Calu3 (cell line): ENCODE measurements around the gene KCNJ3. TPM values are rescaled to one million over a fixed set of nuclear protein-coding genes. Genes with fewer than 3 reads are reported as not detected.

Source experiments
- Bru-seq: library from RNA; stranded (reverse); fragments of 400-500 nt; gene quantifications from one replicate; lab custom pipeline; 2021; lab: Mats Ljungman, UMichigan
- BruChase-seq, 2 experiments: library from RNA; stranded (reverse); fragments of 400-500 nt; gene quantifications; one replicate each; lab custom pipeline; 2021; lab: Mats Ljungman, UMichigan
- BruUV-seq: library from RNA; stranded (reverse); fragments of 400-500 nt; replicated peaks from 2 replicates; lab custom pipeline; 2021; lab: Mats Ljungman, UMichigan
- CTCF ChIA-PET: fragments of 300-600 bp; sonication (Branson Sonifier 250); formaldehyde crosslinking; loops from one replicate; lab custom pipeline; 2022; ENCODE audit warnings: antibody characterized with exemption; lab: Charles Lee
- DNase-seq: peaks from one replicate; pipeline ENCODE4 v3.0.0; 2022
- H3K27ac Mint-ChIP-seq: one replicate; pipeline ENCODE4 v1.8.0; 2022; ENCODE audit warnings: mixed read lengths; ENCODE audit not compliant: unreplicated experiment
- H3K27me3 Mint-ChIP-seq: one replicate; pipeline ENCODE4 v1.8.0; 2022; ENCODE audit warnings: mixed read lengths; ENCODE audit not compliant: unreplicated experiment
- H3K36me3 Mint-ChIP-seq: one replicate; pipeline ENCODE4 v1.8.0; 2022; ENCODE audit warnings: mild to moderate bottlenecking, moderate library complexity, mixed read lengths; ENCODE audit not compliant: insufficient read depth, unreplicated experiment
- H3K4me1 Mint-ChIP-seq: one replicate; pipeline ENCODE4 v1.8.0; 2022; ENCODE audit warnings: mild to moderate bottlenecking, low read depth, mixed read lengths; ENCODE audit not compliant: unreplicated experiment
- H3K4me3 Mint-ChIP-seq: one replicate; pipeline ENCODE4 v1.8.0; 2022; ENCODE audit warnings: mild to moderate bottlenecking, low read depth, moderate library complexity, mixed read lengths; ENCODE audit not compliant: unreplicated experiment
- H3K9me3 Mint-ChIP-seq: one replicate; pipeline ENCODE4 v1.8.0; 2022; ENCODE audit warnings: low read depth, mixed read lengths; ENCODE audit not compliant: unreplicated experiment
- CTCF ChIP-seq: fragments of 200-600 bp; IDR thresholded peaks from one replicate; pipeline ENCODE4 v1.8.0; 2022; ENCODE audit warnings: antibody characterized with exemption; ENCODE audit not compliant: unreplicated experiment
- intact Hi-C: fragments of 100-400 bp; cut with micrococcal nuclease; formaldehyde crosslinking; loops from one replicate; pipeline ENCODE4 v1.10.0; 2022; ENCODE audit not compliant: unreplicated experiment
- long read RNA-seq: library from polyadenylated mRNA; stranded (forward); transcript quantifications from one replicate; pipeline ENCODE4 v2.0.0, GENCODE V29; 2022
- total RNA-seq: library from RNA; stranded (reverse); gene quantifications from 2 replicates; pipeline ENCODE4 v1.2.3, GENCODE V29; 2022

Gene KCNJ3
- total RNA-seq, result 0.17 and 0.22 TPM in 2 replicates
- percentile 26 among the genes with signal in this experiment for Bru-seq, nascent RNA
- percentile 15 among the genes with signal in this experiment for BruChase-seq, experiment 1, labeled RNA remaining after a 6-hour chase
- percentile 14 among the genes with signal in this experiment for BruChase-seq, experiment 2, labeled RNA remaining after a 2-hour chase
- long read RNA-seq, result 0 reads

- H3K4me3 Mint-ChIP-seq, result peak within 1 kb of the TSS; percentile 89
- peaks cover 7% of the 10 kb centered on the region for H3K27me3 Mint-ChIP-seq
- CTCF ChIA-PET, result interaction anchor here (0.6 kb wide), 1 partner anchor 11 kb away, joined by 3 read pairs; no protein-coding TSS in a partner anchor
- intact Hi-C loops, result no loop called here
- H3K27ac Mint-ChIP-seq, result peak within 1 kb of the TSS; percentile 63
- peaks cover 11% of the 10 kb centered on the region for H3K36me3 Mint-ChIP-seq
- BruUV-seq, result no TSS peak
- H3K4me1 Mint-ChIP-seq, result peaks cover 8% of the 10 kb centered on the region
- H3K9me3 Mint-ChIP-seq, result peaks cover 3% of the 10 kb centered on the region
- TF ChIP-seq CTCF, result no peak
- peak; percentile 5 for DNase-seq
Measured at GRCh38 chr2:154698296-154698720, at the start of gene KCNJ3. Gene KCNJ3, plus strand, starts transcription at chr2:154698695. Its CDS starts 81 bp downstream, at chr2:154698776.

- no peaks in the 10 kb centered on the region for H3K36me3 Mint-ChIP-seq
- H3K4me1 Mint-ChIP-seq, result no peaks in the 10 kb centered on the region
- no TSS peak for BruUV-seq
- no peak overlapping the region for H3K4me3 Mint-ChIP-seq
- H3K27ac Mint-ChIP-seq, result no peak overlapping the region
- TF ChIP-seq CTCF, result no peak
- CTCF ChIA-PET, result interaction anchor here (0.7 kb wide), 1 partner anchor 505 kb away, joined by 4 read pairs; no protein-coding TSS in a partner anchor
- no peaks in the 10 kb centered on the region for H3K27me3 Mint-ChIP-seq
- intact Hi-C loops, result no loop called here
- DNase-seq, result no peak
- peaks cover 4% of the 10 kb centered on the region for H3K9me3 Mint-ChIP-seq
Measured at GRCh38 chr2:154655499-154655898, 43.0 kb upstream of the KCNJ3 start.

GRCh38 chr2:154658854-154659253 lies 39.6 kb upstream of the KCNJ3 start:
- H3K9me3 Mint-ChIP-seq, result peaks cover 6% of the 10 kb centered on the region
- no TSS peak for BruUV-seq
- intact Hi-C loops, result no loop called here
- no peak for DNase-seq
- H3K4me1 Mint-ChIP-seq, result no peaks in the 10 kb centered on the region
- no peak for TF ChIP-seq CTCF
- no peaks in the 10 kb centered on the region for H3K27me3 Mint-ChIP-seq
- no peak overlapping the region for H3K4me3 Mint-ChIP-seq
- H3K27ac Mint-ChIP-seq, result no peak overlapping the region
- CTCF ChIA-PET, result no interaction called here
- no peaks in the 10 kb centered on the region for H3K36me3 Mint-ChIP-seq

GRCh38 chr2:154664248-154664647 lies 34.2 kb upstream of the KCNJ3 start:
- H3K27me3 Mint-ChIP-seq, result no peaks in the 10 kb centered on the region
- H3K4me3 Mint-ChIP-seq, result no peak overlapping the region
- CTCF ChIA-PET, result no interaction called here
- no peaks in the 10 kb centered on the region for H3K36me3 Mint-ChIP-seq
- no TSS peak for BruUV-seq
- DNase-seq, result no peak
- TF ChIP-seq CTCF, result no peak
- peaks cover 3% of the 10 kb centered on the region for H3K9me3 Mint-ChIP-seq
- no peak overlapping the region for H3K27ac Mint-ChIP-seq
- intact Hi-C loops, result no loop called here
- no peaks in the 10 kb centered on the region for H3K4me1 Mint-ChIP-seq
